ENCODE measurements around the gene DTNB.

GRCh38 chr2:25400576-25401216, 272.7 kb downstream of the DTNB start:
- TF ChIP-seq REST (IDR thresholded peaks at IDR 0.05; ENCODE audit: insufficient read depth in 1 of 2, low read depth in 2 of 2, low read length in 2 of 2) = no peak
- TF ChIP-seq TAF1 (IDR thresholded peaks at IDR 0.05; ENCODE audit: borderline replicate concordance, insufficient read depth, low read length) = no peak
- no peak for TF ChIP-seq POLR2AphosphoS5 (IDR thresholded peaks at IDR 0.05; ENCODE audit: low read depth, low read length)
- TF ChIP-seq SIN3A (IDR thresholded peaks at IDR 0.05; ENCODE audit: borderline replicate concordance, insufficient read depth, low read length) = no peak
- TF ChIP-seq FOXP2 (optimal IDR thresholded peaks at IDR 0.05; ENCODE audit: borderline replicate concordance, extremely low read depth, extremely low read length, insufficient read depth) = no peak

Data from PFSK-1 (cell line).